ENCODE results near the gene CYP11A1.

CYP11A1 gene

GRCh38 chr15:74399511-74400312, 32.3 kb upstream of the CYP11A1 start:
- Histone ChIP-seq H3K9ac (ENCODE audit: low read length) (no peak overlapping the region), H3K4me1 (ENCODE audit: insufficient read depth, low read length) (no peaks in the 10 kb centered on the region), H3K4me3 (ENCODE audit: low read depth in 1 of 2, low read length in 2 of 2) (no peak overlapping the region), H3K27ac (ENCODE audit: low read depth, low read length) (no peak overlapping the region), H3K9me3 (ENCODE audit: low read length) (no peaks in the 10 kb centered on the region), H3K27me3 (ENCODE audit: control insufficient read depth in 1 of 2, insufficient read depth in 2 of 2, low read length in 2 of 2) (peaks cover 0 to 11% of the 10 kb centered on the region in 2 donors), H3K36me3 (ENCODE audit: insufficient read depth, low read length) (no peaks in the 10 kb centered on the region)

- Histone ChIP-seq H3K4me3 (ENCODE audit: low read depth in 1 of 2, low read length in 2 of 2) (no peak overlapping the region), H3K27ac (ENCODE audit: low read depth, low read length) (no peak overlapping the region), H3K9me3 (ENCODE audit: low read length) (no peaks in the 10 kb centered on the region), H3K9ac (ENCODE audit: low read length) (no peak overlapping the region), H3K27me3 (ENCODE audit: control insufficient read depth in 1 of 2, insufficient read depth in 2 of 2, low read length in 2 of 2) (peaks cover 0 to 11% of the 10 kb centered on the region in 2 donors), H3K36me3 (ENCODE audit: insufficient read depth, low read length) (no peaks in the 10 kb centered on the region), H3K4me1 (ENCODE audit: insufficient read depth, low read length) (no peaks in the 10 kb centered on the region)
Measured at GRCh38 chr15:74399100-74399499, 31.7 kb upstream of the CYP11A1 start.

- Histone ChIP-seq H3K36me3 (ENCODE audit: insufficient read depth, low read length) (no peaks in the 10 kb centered on the region), H3K27ac (ENCODE audit: low read depth, low read length) (no peak overlapping the region), H3K9ac (ENCODE audit: low read length) (no peak overlapping the region), H3K4me1 (ENCODE audit: insufficient read depth, low read length) (no peaks in the 10 kb centered on the region), H3K4me3 (ENCODE audit: low read depth in 1 of 2, low read length in 2 of 2) (no peak overlapping the region), H3K27me3 (ENCODE audit: control insufficient read depth in 1 of 2, insufficient read depth in 2 of 2, low read length in 2 of 2) (peaks cover 0 to 11% of the 10 kb centered on the region in 2 donors), H3K9me3 (ENCODE audit: low read length) (no peaks in the 10 kb centered on the region)
Measured at GRCh38 chr15:74398183-74398582, 30.7 kb upstream of the CYP11A1 start.

GRCh38 chr15:74397239-74398068, 30.0 kb upstream of the CYP11A1 start:
- no peaks in the 10 kb centered on the region for H3K9me3 ChIP-seq (ENCODE audit: low read length)
- no peaks in the 10 kb centered on the region for H3K4me1 ChIP-seq (ENCODE audit: insufficient read depth, low read length)
- no peak overlapping the region for H3K27ac ChIP-seq (ENCODE audit: low read depth, low read length)
- H3K27me3 ChIP-seq (ENCODE audit: control insufficient read depth in 1 of 2, insufficient read depth in 2 of 2, low read length in 2 of 2), result peaks cover 0 to 7% of the 10 kb centered on the region in 2 donors
- no peak overlapping the region for H3K9ac ChIP-seq (ENCODE audit: low read length)
- H3K4me3 ChIP-seq (ENCODE audit: low read depth in 1 of 2, low read length in 2 of 2), result no peak overlapping the region
- no peaks in the 10 kb centered on the region for H3K36me3 ChIP-seq (ENCODE audit: insufficient read depth, low read length)

GRCh38 chr15:74396445-74397238, 29.2 kb upstream of the CYP11A1 start:
- H3K36me3 ChIP-seq (ENCODE audit: insufficient read depth, low read length), result no peaks in the 10 kb centered on the region
- no peaks in the 10 kb centered on the region for H3K9me3 ChIP-seq (ENCODE audit: low read length)
- no peak overlapping the region for H3K4me3 ChIP-seq (ENCODE audit: low read depth in 1 of 2, low read length in 2 of 2)
- H3K27ac ChIP-seq (ENCODE audit: low read depth, low read length), result no peak overlapping the region
- H3K4me1 ChIP-seq (ENCODE audit: insufficient read depth, low read length), result no peaks in the 10 kb centered on the region
- peaks cover 0 to 6% of the 10 kb centered on the region in 2 donors for H3K27me3 ChIP-seq (ENCODE audit: control insufficient read depth in 1 of 2, insufficient read depth in 2 of 2, low read length in 2 of 2)
- no peak overlapping the region for H3K9ac ChIP-seq (ENCODE audit: low read length)

GRCh38 chr15:74396146-74396438, 28.6 kb upstream of the CYP11A1 start:
- no peaks in the 10 kb centered on the region for H3K36me3 ChIP-seq (ENCODE audit: insufficient read depth, low read length)
- no peak overlapping the region for H3K27ac ChIP-seq (ENCODE audit: low read depth, low read length)
- peaks cover 0 to 2% of the 10 kb centered on the region in 2 donors for H3K27me3 ChIP-seq (ENCODE audit: control insufficient read depth in 1 of 2, insufficient read depth in 2 of 2, low read length in 2 of 2)
- H3K9me3 ChIP-seq (ENCODE audit: low read length), result no peaks in the 10 kb centered on the region
- H3K4me3 ChIP-seq (ENCODE audit: low read depth in 1 of 2, low read length in 2 of 2), result no peak overlapping the region
- no peak overlapping the region for H3K9ac ChIP-seq (ENCODE audit: low read length)
- no peaks in the 10 kb centered on the region for H3K4me1 ChIP-seq (ENCODE audit: insufficient read depth, low read length)

- H3K9me3 ChIP-seq (ENCODE audit: low read length), result no peaks in the 10 kb centered on the region
- no peak overlapping the region for H3K27ac ChIP-seq (ENCODE audit: low read depth, low read length)
- H3K9ac ChIP-seq (ENCODE audit: low read length), result no peak overlapping the region
- H3K4me1 ChIP-seq (ENCODE audit: insufficient read depth, low read length), result no peaks in the 10 kb centered on the region
- no peaks in the 10 kb centered on the region for H3K36me3 ChIP-seq (ENCODE audit: insufficient read depth, low read length)
- no peak overlapping the region for H3K4me3 ChIP-seq (ENCODE audit: low read depth in 1 of 2, low read length in 2 of 2)
- H3K27me3 ChIP-seq (ENCODE audit: control insufficient read depth in 1 of 2, insufficient read depth in 2 of 2, low read length in 2 of 2), result no peaks in the 10 kb centered on the region
Measured at GRCh38 chr15:74395319-74396145, 28.1 kb upstream of the CYP11A1 start.

GRCh38 chr15:74394090-74394846, 26.8 kb upstream of the CYP11A1 start:
- H3K27ac ChIP-seq (ENCODE audit: low read depth, low read length), result no peak overlapping the region
- H3K36me3 ChIP-seq (ENCODE audit: insufficient read depth, low read length), result no peaks in the 10 kb centered on the region
- H3K27me3 ChIP-seq (ENCODE audit: control insufficient read depth in 1 of 2, insufficient read depth in 2 of 2, low read length in 2 of 2), result no peaks in the 10 kb centered on the region
- no peaks in the 10 kb centered on the region for H3K9me3 ChIP-seq (ENCODE audit: low read length)
- no peaks in the 10 kb centered on the region for H3K4me1 ChIP-seq (ENCODE audit: insufficient read depth, low read length)
- H3K9ac ChIP-seq (ENCODE audit: low read length), result no peak overlapping the region
- no peak overlapping the region for H3K4me3 ChIP-seq (ENCODE audit: low read depth in 1 of 2, low read length in 2 of 2)

GRCh38 chr15:74393423-74393822, 26.0 kb upstream of the CYP11A1 start:
- no peak overlapping the region for H3K4me3 ChIP-seq (ENCODE audit: low read depth in 1 of 2, low read length in 2 of 2)
- no peak overlapping the region for H3K9ac ChIP-seq (ENCODE audit: low read length)
- no peaks in the 10 kb centered on the region for H3K9me3 ChIP-seq (ENCODE audit: low read length)
- no peaks in the 10 kb centered on the region for H3K4me1 ChIP-seq (ENCODE audit: insufficient read depth, low read length)
- no peaks in the 10 kb centered on the region for H3K27me3 ChIP-seq (ENCODE audit: control insufficient read depth in 1 of 2, insufficient read depth in 2 of 2, low read length in 2 of 2)
- no peaks in the 10 kb centered on the region for H3K36me3 ChIP-seq (ENCODE audit: insufficient read depth, low read length)
- no peak overlapping the region for H3K27ac ChIP-seq (ENCODE audit: low read depth, low read length)

GRCh38 chr15:74392902-74393301, 25.5 kb upstream of the CYP11A1 start:
- no peaks in the 10 kb centered on the region for H3K36me3 ChIP-seq (ENCODE audit: insufficient read depth, low read length)
- H3K9ac ChIP-seq (ENCODE audit: low read length), result no peak overlapping the region

More at GRCh38 chr15:74392902-74393301, 25.5 kb upstream of the CYP11A1 start:
- Histone ChIP-seq H3K4me3 (ENCODE audit: low read depth in 1 of 2, low read length in 2 of 2) (no peak overlapping the region), H3K27me3 (ENCODE audit: control insufficient read depth in 1 of 2, insufficient read depth in 2 of 2, low read length in 2 of 2) (no peaks in the 10 kb centered on the region), H3K27ac (ENCODE audit: low read depth, low read length) (no peak overlapping the region), H3K9me3 (ENCODE audit: low read length) (no peaks in the 10 kb centered on the region), H3K4me1 (ENCODE audit: insufficient read depth, low read length) (no peaks in the 10 kb centered on the region)

All from muscle layer of colon (tissue), 2 donors.